Panc1 (cell line): Measurements from ENCODE around the gene MBTPS1. TPM values are rescaled to one million over a fixed set of nuclear protein-coding genes. Genes with fewer than 3 reads are reported as not detected.

Experiments used
- ATAC-seq: fragments of 200-7000 bp; cut with Tn5 transposase; 2 replicates; pipeline ENCODE4 v1.9.1; 2020; ENCODE audit warnings: mild to moderate bottlenecking, moderate library complexity
- BruUV-seq: library from RNA; stranded (reverse); fragments of 400-500 nt; replicated peaks from 2 replicates; lab custom pipeline; 2021; lab: Mats Ljungman, UMichigan
- CTCF ChIA-PET: fragments of 300-600 bp; sonication (Branson Sonifier 250); formaldehyde crosslinking; loops from one replicate; lab custom pipeline; 2022; ENCODE audit warnings: antibody characterized with exemption; lab: Charles Lee
- POLR2A ChIA-PET: fragments of 300-600 bp; sonication (Branson Sonifier 250); formaldehyde crosslinking; loops from one replicate; lab custom pipeline; 2022; ENCODE audit warnings: antibody characterized with exemption; lab: Charles Lee
- DNase-seq: peaks from one replicate; pipeline ENCODE4 v3.0.0-alpha.2; 2010; ENCODE audit warnings: low read depth, low spot score
- H3K27ac ChIP-seq: 2 replicates; pipeline ENCODE4 v1.5.1; 2011; ENCODE audit warnings: mild to moderate bottlenecking, low read length, inconsistent platforms
- H3K27me3 ChIP-seq: fragments of 200-500 bp; sonication (Bioruptor generic); 2 replicates; pipeline ENCODE4 v1.6.0; 2014; ENCODE audit warnings: low read length, inconsistent platforms; ENCODE audit not compliant: control insufficient read depth, insufficient read depth
- H3K36me3 ChIP-seq: fragments of 200-500 bp; sonication (Bioruptor generic); 2 replicates; pipeline ENCODE4 v1.5.1; 2014; ENCODE audit warnings: inconsistent platforms, mild to moderate bottlenecking, low read length, moderate library complexity; ENCODE audit not compliant: control insufficient read depth, insufficient read depth
- H3K4me1 ChIP-seq: 2 replicates; pipeline ENCODE4 v1.5.1; 2011; ENCODE audit warnings: inconsistent platforms, mild to moderate bottlenecking, low read length, moderate library complexity; ENCODE audit not compliant: control insufficient read depth, insufficient read depth
- H3K4me3 ChIP-seq, 2 experiments: 2 replicates each; pipeline ENCODE4 v1.5.1; 2011 to 2012; ENCODE audit warnings: low read depth in 2 of 2, low read length in 2 of 2, mild to moderate bottlenecking in 2 of 2, inconsistent platforms in 1 of 2, moderate library complexity in 1 of 2
- H3K9me3 ChIP-seq: fragments of 200-500 bp; sonication (Bioruptor generic); 2 replicates; pipeline ENCODE4 v1.5.1; 2014; ENCODE audit warnings: low read depth, mild to moderate bottlenecking, inconsistent platforms, low read length, moderate library complexity; ENCODE audit not compliant: control insufficient read depth, insufficient read depth
- POLR2AphosphoS5 ChIP-seq: IDR thresholded peaks from 2 replicates; pipeline ENCODE4 v1.6.1; 2012; ENCODE audit warnings: mild to moderate bottlenecking, low read depth, low read length, moderate library complexity
- SIN3A ChIP-seq: IDR thresholded peaks from 2 replicates; pipeline ENCODE4 v1.6.1; 2012; ENCODE audit warnings: low read depth, mild to moderate bottlenecking, low read length, moderate library complexity, borderline replicate concordance; ENCODE audit not compliant: insufficient read depth
- TCF7L2 ChIP-seq: IDR thresholded peaks from 2 replicates; pipeline ENCODE4 v1.6.1; 2011; ENCODE audit warnings: mild to moderate bottlenecking, low read depth, low read length, inconsistent platforms
- in situ Hi-C: cut with HindIII; loops from 2 replicates; pipeline ENCODE4 v1.10.0; 2016; ENCODE audit warnings: low sequenced_read_pairs, low pct_unique_long_range_greater_than_20kb
- intact Hi-C: fragments of 100-400 bp; cut with micrococcal nuclease; formaldehyde crosslinking; loops from one replicate; pipeline ENCODE4 v1.10.0; 2022; ENCODE audit not compliant: unreplicated experiment
- total RNA-seq: library from RNA; stranded (reverse); gene quantifications from one replicate; pipeline ENCODE4 v1.2.1, GENCODE V29; 2021; ENCODE audit not compliant: unreplicated experiment
- TF ChIP-seq, protein P1 (sequence below): fragments of 450-650 bp; IDR thresholded peaks from 2 replicates; pipeline ENCODE4 v1.5.1; 2017; ENCODE audit warnings: mild to moderate bottlenecking
- TF ChIP-seq, protein P2 (sequence below), 2 experiments: IDR thresholded peaks; 2 replicates each; pipeline ENCODE4 v1.6.1; 2011 to 2012; ENCODE audit warnings: low read depth in 2 of 2, control low read depth in 1 of 2, low read length in 1 of 2, mild to moderate bottlenecking in 1 of 2, moderate library complexity in 1 of 2; ENCODE audit not compliant: insufficient read depth in 1 of 2

MBTPS1 gene
- total RNA-seq, 1 experiment from 2014 or later: 66.8 TPM

DNA sequence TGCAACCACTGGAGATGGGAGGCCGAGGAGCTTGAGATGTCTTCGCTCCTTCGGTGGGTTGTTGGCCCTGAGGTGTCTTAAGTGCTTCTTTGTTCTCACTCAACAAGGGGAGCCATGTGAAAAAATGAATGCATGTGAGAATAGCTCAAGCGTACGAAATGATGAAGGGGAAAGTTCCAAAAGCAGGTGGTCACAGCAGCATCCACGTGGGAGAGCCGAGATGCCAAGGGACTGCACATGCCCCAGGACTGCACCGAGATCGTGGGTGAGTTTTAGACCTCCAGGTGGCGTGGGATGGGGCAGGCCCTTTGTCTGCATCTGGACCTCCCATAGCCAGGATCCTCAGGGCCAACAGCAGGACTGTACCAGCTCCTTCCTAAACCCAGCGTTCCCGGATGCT is 82.2 kb downstream of the MBTPS1 start:
- intact Hi-C loops (no loop called here), in situ Hi-C loops (no loop called here)
- DNase-seq: no peak
- no peaks in the 10 kb centered on the region for H3K36me3 ChIP-seq
- TF ChIP-seq, protein P1, sequence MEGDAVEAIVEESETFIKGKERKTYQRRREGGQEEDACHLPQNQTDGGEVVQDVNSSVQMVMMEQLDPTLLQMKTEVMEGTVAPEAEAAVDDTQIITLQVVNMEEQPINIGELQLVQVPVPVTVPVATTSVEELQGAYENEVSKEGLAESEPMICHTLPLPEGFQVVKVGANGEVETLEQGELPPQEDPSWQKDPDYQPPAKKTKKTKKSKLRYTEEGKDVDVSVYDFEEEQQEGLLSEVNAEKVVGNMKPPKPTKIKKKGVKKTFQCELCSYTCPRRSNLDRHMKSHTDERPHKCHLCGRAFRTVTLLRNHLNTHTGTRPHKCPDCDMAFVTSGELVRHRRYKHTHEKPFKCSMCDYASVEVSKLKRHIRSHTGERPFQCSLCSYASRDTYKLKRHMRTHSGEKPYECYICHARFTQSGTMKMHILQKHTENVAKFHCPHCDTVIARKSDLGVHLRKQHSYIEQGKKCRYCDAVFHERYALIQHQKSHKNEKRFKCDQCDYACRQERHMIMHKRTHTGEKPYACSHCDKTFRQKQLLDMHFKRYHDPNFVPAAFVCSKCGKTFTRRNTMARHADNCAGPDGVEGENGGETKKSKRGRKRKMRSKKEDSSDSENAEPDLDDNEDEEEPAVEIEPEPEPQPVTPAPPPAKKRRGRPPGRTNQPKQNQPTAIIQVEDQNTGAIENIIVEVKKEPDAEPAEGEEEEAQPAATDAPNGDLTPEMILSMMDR: no peak
- TF ChIP-seq TCF7L2: no peak
- TF ChIP-seq POLR2AphosphoS5: no peak
- TF ChIP-seq, protein P2, sequence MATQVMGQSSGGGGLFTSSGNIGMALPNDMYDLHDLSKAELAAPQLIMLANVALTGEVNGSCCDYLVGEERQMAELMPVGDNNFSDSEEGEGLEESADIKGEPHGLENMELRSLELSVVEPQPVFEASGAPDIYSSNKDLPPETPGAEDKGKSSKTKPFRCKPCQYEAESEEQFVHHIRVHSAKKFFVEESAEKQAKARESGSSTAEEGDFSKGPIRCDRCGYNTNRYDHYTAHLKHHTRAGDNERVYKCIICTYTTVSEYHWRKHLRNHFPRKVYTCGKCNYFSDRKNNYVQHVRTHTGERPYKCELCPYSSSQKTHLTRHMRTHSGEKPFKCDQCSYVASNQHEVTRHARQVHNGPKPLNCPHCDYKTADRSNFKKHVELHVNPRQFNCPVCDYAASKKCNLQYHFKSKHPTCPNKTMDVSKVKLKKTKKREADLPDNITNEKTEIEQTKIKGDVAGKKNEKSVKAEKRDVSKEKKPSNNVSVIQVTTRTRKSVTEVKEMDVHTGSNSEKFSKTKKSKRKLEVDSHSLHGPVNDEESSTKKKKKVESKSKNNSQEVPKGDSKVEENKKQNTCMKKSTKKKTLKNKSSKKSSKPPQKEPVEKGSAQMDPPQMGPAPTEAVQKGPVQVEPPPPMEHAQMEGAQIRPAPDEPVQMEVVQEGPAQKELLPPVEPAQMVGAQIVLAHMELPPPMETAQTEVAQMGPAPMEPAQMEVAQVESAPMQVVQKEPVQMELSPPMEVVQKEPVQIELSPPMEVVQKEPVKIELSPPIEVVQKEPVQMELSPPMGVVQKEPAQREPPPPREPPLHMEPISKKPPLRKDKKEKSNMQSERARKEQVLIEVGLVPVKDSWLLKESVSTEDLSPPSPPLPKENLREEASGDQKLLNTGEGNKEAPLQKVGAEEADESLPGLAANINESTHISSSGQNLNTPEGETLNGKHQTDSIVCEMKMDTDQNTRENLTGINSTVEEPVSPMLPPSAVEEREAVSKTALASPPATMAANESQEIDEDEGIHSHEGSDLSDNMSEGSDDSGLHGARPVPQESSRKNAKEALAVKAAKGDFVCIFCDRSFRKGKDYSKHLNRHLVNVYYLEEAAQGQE (IDR thresholded peaks at IDR 0.05; ENCODE audit: insufficient read depth in 1 of 2, low read depth in 2 of 2, low read length in 1 of 2): no peak
- TF ChIP-seq SIN3A: no peak
- ATAC-seq: no peak
- ChIA-PET POLR2A (no interaction called here), CTCF (no interaction called here)
- H3K27ac ChIP-seq: no peak overlapping the region
- no peak overlapping the region for H3K4me3 ChIP-seq
- no TSS peak for BruUV-seq
- H3K27me3 ChIP-seq: no peaks in the 10 kb centered on the region
- no peaks in the 10 kb centered on the region for H3K9me3 ChIP-seq
- H3K4me1 ChIP-seq: no peaks in the 10 kb centered on the region

DNA sequence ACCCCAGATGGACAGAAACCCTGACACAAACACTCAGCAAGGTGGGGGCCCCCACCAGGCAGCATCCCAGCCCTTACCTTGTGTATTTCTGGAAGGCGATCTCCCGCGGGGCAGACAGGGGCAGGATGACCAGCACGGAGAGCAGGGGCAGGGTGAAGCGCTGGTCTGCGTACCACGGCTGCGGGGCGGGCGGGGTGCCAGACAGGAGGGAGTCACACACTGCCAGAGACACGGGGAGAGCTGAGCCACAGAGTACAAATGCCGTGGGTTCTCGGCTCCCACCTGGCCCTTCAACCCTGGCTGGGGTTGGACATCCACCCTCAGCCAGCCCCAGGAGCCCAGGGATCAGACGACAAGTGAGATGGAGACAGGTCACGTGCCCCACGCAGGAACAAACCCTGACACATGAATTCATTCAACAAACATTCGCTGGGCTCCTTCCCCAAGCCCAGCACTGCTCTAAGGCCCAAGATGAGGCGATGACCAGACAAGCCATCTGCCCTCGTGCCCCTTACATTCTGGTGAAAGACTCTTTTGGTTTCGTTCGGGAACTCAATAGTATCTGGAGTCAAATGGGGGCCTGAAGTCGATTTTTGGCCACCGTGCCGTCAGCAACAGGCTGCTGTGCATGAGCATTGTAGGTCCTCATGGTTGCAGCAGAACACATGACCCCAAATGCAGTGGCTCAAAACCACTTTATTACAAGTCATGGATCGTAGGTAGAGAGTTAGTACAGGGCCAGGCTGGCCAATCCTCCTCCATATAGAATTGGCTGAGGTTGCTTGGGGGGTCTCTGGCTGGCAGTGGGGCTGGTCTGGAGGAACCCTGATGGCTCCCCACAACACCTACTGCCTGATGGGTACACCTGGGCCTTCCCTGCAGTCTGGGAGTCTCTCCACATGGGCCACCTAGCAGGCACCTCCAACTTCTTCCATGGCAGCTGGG is 83.2 kb downstream of the MBTPS1 start:
- H3K36me3 ChIP-seq: no peaks in the 10 kb centered on the region
- TF ChIP-seq, protein P1: no peak
- TF ChIP-seq SIN3A (no peak), TCF7L2 (no peak), POLR2AphosphoS5 (no peak)
- TF ChIP-seq, protein P2 (IDR thresholded peaks at IDR 0.05; ENCODE audit: insufficient read depth in 1 of 2, low read depth in 2 of 2, low read length in 1 of 2): no peak
- H3K27ac ChIP-seq: no peak overlapping the region
- H3K4me1 ChIP-seq: no peaks in the 10 kb centered on the region
- no peaks in the 10 kb centered on the region for H3K9me3 ChIP-seq
- no peak for DNase-seq
- intact Hi-C loops (no loop called here), in situ Hi-C loops (no loop called here)
- ChIA-PET POLR2A (no interaction called here), CTCF (no interaction called here)
- no TSS peak for BruUV-seq
- no peak for ATAC-seq
- H3K27me3 ChIP-seq: no peaks in the 10 kb centered on the region
- no peak overlapping the region for H3K4me3 ChIP-seq
